Measurements from ENCODE around the gene PIAS3. TPM values are rescaled to one million over a fixed set of nuclear protein-coding genes. Genes with fewer than 3 reads are reported as not detected.
"Not testable (repeated sequence)": the region's sequence is repeated elsewhere in the genome, so short reads cannot be mapped to it uniquely, and the experiment has no call there.

The PIAS3 gene
- total RNA-seq, 1 donor from 2014 or later: 36.5 TPM

- no peak for DNase-seq (ENCODE audit: low spot score)
These were observed 15.8 kb upstream of the PIAS3 start for GRCh38 chr1:145874646-145875045.

DNA sequence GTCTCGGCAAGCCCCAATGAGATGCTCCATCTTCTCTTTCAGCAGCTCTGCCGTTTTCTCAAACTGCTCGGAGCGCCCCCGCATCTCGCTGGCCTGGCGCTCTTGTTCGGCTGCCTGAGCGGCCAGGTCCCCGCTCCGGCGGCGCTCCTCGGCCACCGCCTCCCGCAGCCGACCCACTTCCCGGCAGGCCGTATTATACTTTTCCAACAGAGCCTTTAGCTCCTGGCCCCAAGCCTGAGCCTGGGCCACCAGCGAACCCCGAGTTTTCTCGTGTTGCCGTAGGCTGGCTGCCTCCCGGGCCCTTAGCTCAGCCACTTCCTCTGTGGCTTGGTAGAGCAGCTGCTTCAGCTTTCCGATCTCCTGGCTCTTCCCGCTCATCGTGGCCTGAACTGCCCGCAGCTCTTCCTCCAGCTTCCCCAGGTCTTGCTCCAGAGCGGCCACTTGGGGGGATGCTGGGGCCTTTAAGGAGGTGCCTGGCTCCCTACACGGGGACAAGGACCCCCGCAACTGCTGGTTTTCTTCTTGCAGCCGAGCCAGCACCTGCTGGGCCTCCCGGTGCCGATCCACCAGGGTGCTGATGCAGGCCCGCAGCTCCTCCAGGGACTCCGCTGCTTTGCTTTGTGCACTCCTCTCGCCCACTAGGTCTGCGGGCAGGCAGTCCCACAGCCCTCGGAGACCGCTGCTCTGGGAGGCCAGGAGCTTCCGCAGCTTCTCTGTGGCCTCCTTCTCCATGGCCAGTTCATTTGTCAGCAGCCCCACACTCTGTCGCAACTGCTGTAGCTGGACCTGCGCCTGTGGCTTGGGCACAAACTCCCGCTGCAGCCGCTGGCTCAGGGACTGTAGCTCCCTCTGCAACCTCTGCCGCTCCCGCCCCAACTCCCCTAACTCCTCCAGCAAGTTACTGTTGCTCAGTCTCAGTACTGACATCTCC is 13.4 kb upstream of the PIAS3 start:
- DNase-seq (ENCODE audit: low spot score): peak; percentile 43

DNA sequence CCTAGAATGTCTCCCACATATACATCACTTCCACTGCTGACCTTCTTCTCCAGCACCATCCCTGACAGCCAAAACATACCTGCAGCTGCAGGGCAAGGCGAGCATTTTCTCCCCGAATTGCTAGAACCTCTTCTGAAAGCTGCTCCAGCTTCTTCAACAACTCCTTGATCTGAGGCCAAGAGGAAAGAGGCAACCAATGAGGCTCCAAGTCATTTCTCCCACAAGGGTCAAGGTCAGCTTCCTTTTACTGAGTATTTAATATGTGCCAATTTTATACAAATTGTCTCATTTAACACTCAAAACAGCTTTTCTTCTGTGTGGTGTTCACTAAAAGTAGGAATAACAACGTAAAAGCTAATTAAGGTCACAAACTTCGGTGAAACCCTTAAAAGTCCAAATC is 9.4 kb upstream of the PIAS3 start:
- DNase-seq (ENCODE audit: low spot score): no peak

DNA sequence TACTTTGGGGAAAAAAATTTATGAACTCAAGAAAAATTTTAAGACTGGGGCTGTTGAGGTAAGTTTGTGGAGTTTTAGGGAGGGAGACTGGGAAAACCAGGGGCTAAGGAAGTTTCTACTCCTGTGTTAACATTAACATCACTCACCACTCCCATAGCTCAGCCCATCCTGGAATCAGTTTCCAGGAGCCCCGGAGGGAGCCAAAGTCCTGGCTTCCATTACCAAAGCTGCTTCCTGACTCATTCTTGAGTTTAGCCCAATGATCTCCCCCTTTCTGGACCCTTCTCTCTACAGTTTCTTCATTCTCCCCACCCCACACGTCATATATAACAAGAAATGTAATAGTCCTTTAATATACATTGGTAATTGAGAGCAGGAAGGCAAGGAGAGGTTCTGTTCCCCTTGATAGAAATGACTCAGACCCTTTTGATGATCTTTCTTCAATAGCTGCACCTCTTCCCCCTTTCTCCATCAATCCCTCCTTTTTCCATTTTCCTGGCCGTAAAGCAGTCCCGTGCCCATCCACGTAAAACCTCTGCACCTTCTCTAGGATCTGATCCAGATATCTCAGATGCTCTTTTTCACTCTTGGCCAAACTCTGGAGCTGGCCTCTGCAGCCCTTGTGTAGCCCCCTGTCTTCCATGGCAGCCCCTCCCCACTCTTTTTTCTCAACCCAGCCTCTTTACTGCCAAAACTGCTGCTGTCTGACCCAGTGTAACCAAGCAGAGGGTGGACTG is 4.6 kb upstream of the PIAS3 start:
- no peak for DNase-seq (ENCODE audit: low spot score)

- DNase-seq (ENCODE audit: low spot score): peak; percentile 89
These were observed 676 bp upstream of the PIAS3 start for GRCh38 chr1:145859491-145860023.

DNA sequence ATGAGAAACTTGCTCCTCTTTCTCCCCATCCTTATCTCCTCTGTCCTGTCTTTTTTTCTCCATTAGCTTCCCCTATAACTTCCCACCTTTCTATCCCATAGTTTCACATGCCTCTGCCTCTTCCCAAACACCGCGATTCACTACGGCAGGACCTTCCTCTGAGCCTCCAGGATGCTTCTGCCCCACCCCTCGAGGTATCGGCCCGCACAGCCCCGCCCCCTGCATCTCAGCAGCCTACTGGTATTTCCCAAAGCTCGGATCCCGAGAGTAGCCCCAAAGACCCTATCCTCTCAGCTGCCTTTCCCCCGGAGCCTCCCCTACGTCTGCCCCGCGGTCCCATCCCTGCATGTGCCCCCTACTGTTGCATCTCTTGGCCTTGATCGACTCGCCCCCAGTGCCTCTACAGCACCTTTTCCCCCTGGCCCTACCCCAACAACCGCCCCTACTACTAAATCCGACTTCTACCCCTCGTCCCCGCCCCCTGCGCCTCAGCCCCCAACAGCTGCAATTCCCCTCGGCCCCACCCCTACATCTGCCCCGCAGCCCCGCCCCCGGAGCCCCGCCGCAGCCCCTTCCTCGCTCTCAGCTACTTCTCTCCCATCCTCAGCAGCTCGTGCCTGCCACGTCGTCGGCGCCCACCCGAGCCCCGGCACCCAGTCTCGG is 512 bp downstream of the PIAS3 start:
- DNase-seq (ENCODE audit: low spot score): peak; percentile 44

- DNase-seq (ENCODE audit: low spot score): no peak
These were observed 1.7 kb downstream of the PIAS3 start for GRCh38 chr1:145857170-145857569.

- DNase-seq (ENCODE audit: low spot score): no peak
These were observed 3.4 kb downstream of the PIAS3 start for GRCh38 chr1:145855426-145855948.

- DNase-seq (ENCODE audit: low spot score): no peak
These were observed 9.3 kb downstream of the PIAS3 start for GRCh38 chr1:145849356-145850160.

- no peak for DNase-seq (ENCODE audit: low spot score)
These were observed 11.1 kb downstream of the PIAS3 start for GRCh38 chr1:145847827-145848226.

DNA sequence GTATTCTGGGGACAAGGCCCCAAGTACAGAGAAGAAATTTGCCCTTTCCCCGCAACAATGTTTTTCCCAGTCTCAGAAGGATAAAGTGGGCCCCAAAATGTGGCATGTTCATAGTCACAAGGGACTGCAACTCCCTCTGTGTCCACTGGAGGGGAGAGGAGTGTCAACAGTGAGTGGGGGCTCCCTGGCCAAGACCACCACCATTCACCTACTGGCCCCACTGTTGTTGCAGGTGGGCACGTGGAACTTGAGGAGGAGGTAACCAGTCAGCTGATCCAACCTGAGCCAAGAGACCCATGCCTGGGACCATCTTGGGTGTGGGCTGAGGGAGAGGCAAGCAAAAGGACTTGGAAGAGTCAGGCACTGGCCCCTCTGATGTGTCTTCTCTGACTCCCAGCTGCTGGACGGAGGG is 12.7 kb downstream of the PIAS3 start:
- DNase-seq (ENCODE audit: low spot score): no peak

DNA sequence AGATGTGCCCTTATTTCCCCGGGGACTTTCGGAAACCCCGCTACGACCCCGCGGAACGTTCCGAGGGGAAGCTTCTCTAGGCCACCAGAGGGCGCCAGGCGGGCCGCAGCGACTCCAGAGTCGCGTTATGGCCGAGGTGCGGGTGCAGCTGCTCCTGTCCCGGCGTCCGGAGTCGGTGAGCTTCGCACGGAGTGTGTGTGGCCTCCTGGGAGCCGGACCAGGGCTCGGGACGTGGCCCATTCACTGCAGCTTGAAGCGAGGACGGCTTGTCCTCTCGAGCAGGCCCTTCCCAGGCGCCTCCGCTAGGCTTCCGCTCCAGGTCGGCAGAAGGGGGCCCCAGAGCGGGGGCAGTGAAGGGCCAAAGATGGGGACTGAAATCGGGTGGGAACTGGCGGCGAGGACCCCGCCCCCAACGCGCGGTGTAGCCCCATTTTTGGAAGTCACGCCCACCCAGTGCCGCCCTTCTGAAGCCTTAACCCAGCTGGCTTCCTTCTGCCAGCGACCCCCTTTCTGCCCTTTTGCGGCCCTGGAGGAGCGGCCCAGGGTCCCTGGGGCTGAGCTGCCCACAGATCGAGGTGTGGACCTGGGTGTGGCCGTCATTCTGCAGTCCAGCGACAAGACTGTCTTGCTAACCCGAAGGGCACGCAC is 13.2 kb downstream of the PIAS3 start, which contains the start of gene NUDT17:
Gene NUDT17, plus strand, starts transcription at position 117 of the 648 bp plus-strand sequence. Its CDS starts 11 bp downstream, at position 128.
- DNase-seq (ENCODE audit: low spot score): peak; percentile 68

DNA sequence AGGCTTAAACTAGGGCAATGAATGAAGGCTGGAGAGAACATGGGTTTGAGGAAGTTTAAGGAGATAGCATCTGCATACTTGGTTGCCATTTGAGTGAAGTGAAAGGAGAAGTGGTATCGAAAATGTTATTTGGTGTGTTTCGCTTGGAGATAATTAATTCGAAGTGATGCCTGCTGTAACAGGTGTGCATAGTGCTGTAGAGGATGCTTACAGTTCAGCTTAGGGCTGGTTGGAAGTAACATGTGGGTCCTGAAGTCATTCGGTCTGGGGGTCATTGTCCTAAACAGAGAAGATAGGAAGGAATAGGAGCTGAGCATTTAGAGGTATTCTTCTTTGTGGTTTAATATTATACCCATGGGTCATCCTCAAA is 13.8 kb downstream of the PIAS3 start:
- DNase-seq (ENCODE audit: low spot score): no peak

- DNase-seq (ENCODE audit: low spot score): no peak
These were observed 15.8 kb downstream of the PIAS3 start for GRCh38 chr1:145843031-145843430.

- DNase-seq (ENCODE audit: low spot score): no peak
These were observed 21.2 kb downstream of the PIAS3 start for GRCh38 chr1:145837656-145838055.

GRCh38 chr1:145830810-145831209 is 28.1 kb downstream of the PIAS3 start:
- not testable (repeated sequence) for DNase-seq (ENCODE audit: low spot score)

DNA sequence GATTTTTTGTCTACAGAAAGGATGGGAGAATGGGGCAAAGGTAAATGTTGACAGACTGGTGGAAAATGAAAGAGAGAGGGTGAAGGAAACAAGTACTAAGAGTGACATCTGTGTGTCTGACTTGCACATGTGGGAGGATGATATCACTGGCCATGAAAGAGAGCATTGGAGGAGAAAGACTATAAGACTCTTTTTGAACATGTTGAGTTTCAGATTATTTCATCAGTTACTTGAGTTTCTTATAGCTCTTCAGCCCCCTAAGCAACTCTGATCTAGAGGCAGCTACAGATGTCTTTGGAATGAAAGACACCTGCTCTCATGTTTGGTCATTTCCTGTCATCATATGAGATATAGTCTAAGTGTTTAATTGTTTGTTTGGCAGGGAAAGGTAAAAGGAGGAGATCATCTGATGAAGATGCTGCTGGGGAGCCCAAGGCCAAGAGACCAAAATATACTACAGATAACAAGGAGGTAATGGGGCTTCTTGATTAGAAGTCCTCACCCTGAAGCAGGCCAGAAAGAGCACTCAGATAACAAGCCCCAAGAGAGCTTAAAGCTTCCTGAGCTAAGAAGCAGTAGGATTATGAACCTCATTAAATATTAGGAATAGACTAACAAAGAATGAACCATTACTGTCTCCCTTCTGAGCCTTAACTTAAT is 30.4 kb downstream of the PIAS3 start:
- no peak for DNase-seq (ENCODE audit: low spot score)

GRCh38 chr1:145827966-145828365 is 30.9 kb downstream of the PIAS3 start:
- DNase-seq (ENCODE audit: low spot score): no peak

GRCh38 chr1:145826030-145826429 is 32.9 kb downstream of the PIAS3 start:
- DNase-seq (ENCODE audit: low spot score): no peak

DNA sequence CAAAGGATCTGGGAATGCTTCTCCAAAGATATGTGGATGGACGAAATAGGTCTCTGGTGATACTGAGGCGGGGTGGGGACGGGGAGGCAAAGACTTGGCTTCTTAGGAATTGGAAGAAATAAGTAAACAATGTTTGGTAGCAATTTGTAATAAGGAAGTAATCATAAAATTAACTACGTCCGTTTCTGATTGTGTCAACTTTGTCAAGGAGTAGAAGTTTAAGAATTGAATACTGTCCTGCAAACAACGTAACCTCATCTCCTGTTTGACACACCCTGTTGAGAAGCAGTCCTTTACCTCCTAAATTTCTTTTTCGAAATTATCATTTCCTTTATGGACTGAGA is 34.4 kb downstream of the PIAS3 start:
- no peak for DNase-seq (ENCODE audit: low spot score)
